HG02763 (cell line): ENCODE data around the gene HECA.
"Not testable (repeated sequence)": the region's sequence is repeated elsewhere in the genome, so short reads cannot be mapped to it uniquely, and the experiment has no call there.

Experiments used
- ATAC-seq: cut with Tn5 transposase; IDR thresholded peaks from one replicate; pipeline ENCODE4 v1.9.1; 2021; ENCODE audit warnings: mild to moderate bottlenecking, moderate library complexity; ENCODE audit not compliant: unreplicated experiment

Gene HECA

GRCh38 chr6:139135578-139136545 lies 982 bp downstream of the HECA start:
- peak; percentile 40 for ATAC-seq

GRCh38 chr6:139137706-139138105 lies 2.8 kb downstream of the HECA start:
- ATAC-seq: no peak

- not testable (repeated sequence) for ATAC-seq
Observed at GRCh38 chr6:139140854-139141253, 6.0 kb downstream of the HECA start.

- no peak for ATAC-seq
Observed at GRCh38 chr6:139142262-139142661, 7.4 kb downstream of the HECA start.

GRCh38 chr6:139143111-139143510 lies 8.2 kb downstream of the HECA start:
- no peak for ATAC-seq

- no peak for ATAC-seq
Observed at GRCh38 chr6:139144490-139145085, 9.7 kb downstream of the HECA start.

- ATAC-seq: no peak
Observed at GRCh38 chr6:139145661-139146060, 10.8 kb downstream of the HECA start.

GRCh38 chr6:139146317-139146726 lies 11.4 kb downstream of the HECA start:
- no peak for ATAC-seq

- no peak for ATAC-seq
Observed at GRCh38 chr6:139147628-139148027, 12.7 kb downstream of the HECA start.

GRCh38 chr6:139148557-139149235 lies 13.8 kb downstream of the HECA start:
- no peak for ATAC-seq

- no peak for ATAC-seq
Observed at GRCh38 chr6:139149383-139149782, 14.5 kb downstream of the HECA start.

- no peak for ATAC-seq
Observed at GRCh38 chr6:139150920-139151319, 16.0 kb downstream of the HECA start.

GRCh38 chr6:139151425-139152087 lies 16.7 kb downstream of the HECA start:
- no peak for ATAC-seq

- ATAC-seq: no peak
Observed at GRCh38 chr6:139152088-139152891, 17.4 kb downstream of the HECA start.

- ATAC-seq: no peak
Observed at GRCh38 chr6:139152892-139153271, 18.0 kb downstream of the HECA start.

- no peak for ATAC-seq
Observed at GRCh38 chr6:139153855-139154254, 19.0 kb downstream of the HECA start.

- no peak for ATAC-seq
Observed at GRCh38 chr6:139154881-139155547, 20.1 kb downstream of the HECA start.

- no peak for ATAC-seq
Observed at GRCh38 chr6:139156102-139156501, 21.2 kb downstream of the HECA start.

- ATAC-seq: no peak
Observed at GRCh38 chr6:139156551-139156950, 21.7 kb downstream of the HECA start.

GRCh38 chr6:139157086-139157485 lies 22.2 kb downstream of the HECA start:
- not testable (repeated sequence) for ATAC-seq
